Keratinocyte (primary cell): ENCODE data around the gene AP3D1. TPM values are rescaled to one million over a fixed set of nuclear protein-coding genes. Genes with fewer than 3 reads are reported as not detected.

Experiments
- DNase-seq: peaks from one replicate; pipeline ENCODE4 v3.0.0-alpha.2; 2011; ENCODE audit warnings: low read depth, missing footprints, low spot score
- FAIRE-seq: peaks from 2 replicates; lab custom pipeline; 2011; peaks lifted over from hg19 to GRCh38; lab: Jason Lieb, UNC
- H2AFZ ChIP-seq: 2 replicates; pipeline ENCODE4 v1.6.0; 2012; ENCODE audit warnings: low read length, control low read depth, inconsistent platforms; ENCODE audit not compliant: control insufficient read depth
- H3K27ac ChIP-seq: 2 replicates; pipeline ENCODE4 v1.5.1; 2011; ENCODE audit warnings: low read length; ENCODE audit not compliant: control insufficient read depth, insufficient read depth
- H3K27me3 ChIP-seq: 3 replicates; pipeline ENCODE4 v1.6.0; 2011; ENCODE audit warnings: low read length; ENCODE audit not compliant: control insufficient read depth, insufficient read depth; ENCODE audit errors: extremely low read depth
- H3K36me3 ChIP-seq, 2 experiments: 2 replicates in 1 of 2; 3 replicates in 1 of 2; pipeline ENCODE4 v1.5.1; 2011; ENCODE audit warnings: low read length in 2 of 2, mild to moderate bottlenecking in 1 of 2; ENCODE audit not compliant: control insufficient read depth in 2 of 2, insufficient read depth in 2 of 2; ENCODE audit errors: extremely low read depth in 1 of 2
- H3K4me1 ChIP-seq: 3 replicates; pipeline ENCODE4 v1.5.1; 2011; ENCODE audit warnings: low read length; ENCODE audit not compliant: control insufficient read depth, insufficient read depth; ENCODE audit errors: extremely low read depth
- H3K4me2 ChIP-seq: 3 replicates; pipeline ENCODE4 v1.6.0; 2011; ENCODE audit warnings: low read depth, low read length; ENCODE audit not compliant: control insufficient read depth, insufficient read depth; ENCODE audit errors: extremely low read depth
- H3K4me3 ChIP-seq, 3 experiments: fragments of 200-600 bp in 1 of 3; sonication (generic) in 1 of 3; 2 replicates in 2 of 3; 3 replicates in 1 of 3; pipeline ENCODE4 v1.5.1; 2011 to 2016; ENCODE audit warnings: low read length in 3 of 3, mild to moderate bottlenecking in 3 of 3, control low read depth in 2 of 3, inconsistent platforms in 1 of 3, low read depth in 1 of 3, mixed read lengths in 1 of 3, mixed run types in 1 of 3, moderate library complexity in 1 of 3; ENCODE audit not compliant: control insufficient read depth in 2 of 3, insufficient read depth in 2 of 3; ENCODE audit errors: extremely low read depth in 1 of 3
- H3K79me2 ChIP-seq: 2 replicates; pipeline ENCODE4 v1.6.0; 2012; ENCODE audit warnings: low read length; ENCODE audit not compliant: control insufficient read depth, insufficient read depth
- H3K9ac ChIP-seq: 3 replicates; pipeline ENCODE4 v1.6.0; 2011; ENCODE audit warnings: low read length; ENCODE audit not compliant: control insufficient read depth, insufficient read depth; ENCODE audit errors: extremely low read depth
- H3K9me1 ChIP-seq: 3 replicates; pipeline ENCODE4 v1.6.0; 2011; ENCODE audit warnings: low read length; ENCODE audit not compliant: control insufficient read depth, insufficient read depth; ENCODE audit errors: extremely low read depth
- H3K9me3 ChIP-seq: 2 replicates; pipeline ENCODE4 v1.5.1; 2012; ENCODE audit warnings: low read depth, low read length; ENCODE audit not compliant: control insufficient read depth
- H4K20me1 ChIP-seq: 3 replicates; pipeline ENCODE4 v1.6.0; 2011; ENCODE audit warnings: low read length; ENCODE audit not compliant: control insufficient read depth, insufficient read depth; ENCODE audit errors: extremely low read depth
- CTCF ChIP-seq, 3 experiments: IDR thresholded peaks in 1 of 3; conservative IDR thresholded peaks in 1 of 3; optimal IDR thresholded peaks in 1 of 3; 2 replicates in 2 of 3; 3 replicates in 1 of 3; pipeline versions ENCODE3 to v1.5.1; 2011; ENCODE audit warnings: low read length in 3 of 3, mild to moderate bottlenecking in 3 of 3, moderate library complexity in 2 of 3, control low read depth in 1 of 3, inconsistent platforms in 1 of 3; ENCODE audit not compliant: insufficient read depth in 2 of 3; ENCODE audit errors: extremely low read depth in 1 of 3
- EZH2 ChIP-seq: IDR thresholded peaks from one replicate; pipeline ENCODE4 v1.6.1; 2012; ENCODE audit warnings: inconsistent platforms, mild to moderate bottlenecking, low read length, moderate library complexity
- dilution Hi-C: fragments of 300-500 bp; cut with MboI; formaldehyde crosslinking; loops from one replicate; pipeline ENCODE4 v1.7.0; 2020; ENCODE audit warnings: low sequenced_read_pairs; ENCODE audit not compliant: extremely low pct_ligation_motif_present
- polyA plus RNA-seq, 5 experiments: library from polyadenylated mRNA; depleted of rRNA in 3 of 5; stranded (reverse) in 3 of 5; stranded (forward) in 1 of 5; unstranded in 1 of 5; fragments of >200 nt; gene quantifications; 1 replicate in 1 of 5; 2 replicates in 3 of 5; 3 replicates in 1 of 5; pipeline versions ENCODE4 v1.2.1 to v1.2.3, GENCODE V29; 2011 to 2012; ENCODE audit warnings: missing spikeins in 2 of 5, low read depth in 1 of 5, low replicate concordance in 1 of 5

Gene AP3D1
- polyA plus RNA-seq, 1 donor (not counting 4 experiments of a cell fraction or from before 2014, with no cell fraction given) = 56.1 TPM

- no peak overlapping the region for H2AFZ ChIP-seq
- H3K9ac ChIP-seq = no peak overlapping the region
- peaks cover 84% of the 10 kb centered on the region for H3K79me2 ChIP-seq
- dilution Hi-C loops = no loop called here
- no peak for FAIRE-seq
- no peaks in the 10 kb centered on the region for H3K9me3 ChIP-seq
- TF ChIP-seq CTCF (optimal IDR thresholded peaks at IDR 0.05 in 1 of 3, IDR thresholded peaks at IDR 0.05 in 1 of 3, conservative IDR thresholded peaks at IDR 0.05 in 1 of 3; ENCODE audit: extremely low read depth in 1 of 3, insufficient read depth in 2 of 3, low read length in 3 of 3) (no peak), EZH2 (no peak)
- H3K4me3 ChIP-seq = no peak overlapping the region
- no peaks in the 10 kb centered on the region for H3K27me3 ChIP-seq
- no peak for DNase-seq
- H4K20me1 ChIP-seq = peaks cover 19% of the 10 kb centered on the region
- no peaks in the 10 kb centered on the region for H3K4me1 ChIP-seq
- H3K4me2 ChIP-seq = no peak overlapping the region
- H3K36me3 ChIP-seq = peaks cover 16 to 34% of the 10 kb centered on the region in 2 experiments
- H3K27ac ChIP-seq = no peak overlapping the region
- no peaks in the 10 kb centered on the region for H3K9me1 ChIP-seq
Observed at GRCh38 chr19:2139385-2140137, 11.8 kb downstream of the AP3D1 start.

GRCh38 chr19:2138061-2138728 lies 13.2 kb downstream of the AP3D1 start:
- dilution Hi-C loops = no loop called here
- H3K27ac ChIP-seq = no peak overlapping the region
- no peaks in the 10 kb centered on the region for H3K27me3 ChIP-seq
- H4K20me1 ChIP-seq = peaks cover 13% of the 10 kb centered on the region
- no peak overlapping the region for H3K4me2 ChIP-seq
- TF ChIP-seq CTCF (optimal IDR thresholded peaks at IDR 0.05 in 1 of 3, IDR thresholded peaks at IDR 0.05 in 1 of 3, conservative IDR thresholded peaks at IDR 0.05 in 1 of 3; ENCODE audit: extremely low read depth in 1 of 3, insufficient read depth in 2 of 3, low read length in 3 of 3) (no peak), EZH2 (no peak)
- H3K9ac ChIP-seq = no peak overlapping the region
- no peaks in the 10 kb centered on the region for H3K4me1 ChIP-seq
- H3K4me3 ChIP-seq = no peak overlapping the region
- no peaks in the 10 kb centered on the region for H3K9me1 ChIP-seq
- H3K9me3 ChIP-seq = no peaks in the 10 kb centered on the region
- peaks cover 16 to 36% of the 10 kb centered on the region in 2 experiments for H3K36me3 ChIP-seq
- DNase-seq = no peak
- no peak for FAIRE-seq
- peaks cover 73% of the 10 kb centered on the region for H3K79me2 ChIP-seq
- H2AFZ ChIP-seq = no peak overlapping the region
